Neural progenitor cell (in vitro differentiated cells): Measurements from ENCODE around the gene GDPD5.

ENCODE experiments used
- CTCF ChIP-seq: fragments of 200-600 bp; sonication (generic); IDR thresholded peaks from 2 replicates; pipeline ENCODE4 v1.5.1; 2017; ENCODE audit warnings: antibody characterized with exemption, mild to moderate bottlenecking
- EZH2 ChIP-seq: fragments of 200-600 bp; sonication (generic); IDR thresholded peaks from 2 replicates; pipeline ENCODE4 v1.6.1; 2017; ENCODE audit warnings: antibody characterized with exemption, mild to moderate bottlenecking, moderate library complexity
- EZH2phosphoT487 ChIP-seq: fragments of 200-600 bp; sonication (generic); IDR thresholded peaks from 2 replicates; pipeline ENCODE4 v1.6.1; 2017; ENCODE audit warnings: antibody characterized with exemption

GRCh38 chr11:75432911-75433321, 92.8 kb downstream of the GDPD5 start, which contains the start of gene KLHL35:
- TF ChIP-seq CTCF (no peak), EZH2phosphoT487 (no peak), EZH2 (no peak)
